HepG2 (cell line): ENCODE data around the gene TPPP2. TPM values are rescaled to one million over a fixed set of nuclear protein-coding genes. Genes with fewer than 3 reads are reported as not detected.

ENCODE experiments used
- AKAP8 ChIP-seq: sonication (generic); formaldehyde crosslinking; IDR thresholded peaks from 2 replicates; pipeline ENCODE4 v1.5.1; 2020; ENCODE audit warnings: mild to moderate bottlenecking, missing genetic modification reagents
- CEBPZ ChIP-seq: IDR thresholded peaks from 2 replicates; pipeline ENCODE4 v1.6.1; 2012; ENCODE audit warnings: low read length, improper control_type of control experiment
- DPF2 ChIP-seq: sonication (generic); formaldehyde crosslinking; IDR thresholded peaks from 2 replicates; pipeline ENCODE4 v1.4.0; 2020; ENCODE audit warnings: mild to moderate bottlenecking, low read depth, missing genetic modification reagents, borderline replicate concordance
- E2F2 ChIP-seq: sonication (generic); formaldehyde crosslinking; IDR thresholded peaks from 2 replicates; pipeline ENCODE4 v1.4.0; 2020; ENCODE audit warnings: missing genetic modification reagents, borderline replicate concordance
- MBNL3 ChIP-seq: fragments of 250-450 bp; sonication (Bioruptor Pico); conservative IDR thresholded peaks from 2 replicates; pipeline ENCODE4 v1.8.0; 2022; ENCODE audit warnings: mild to moderate bottlenecking, inconsistent platforms
- MED13 ChIP-seq: sonication (generic); formaldehyde crosslinking; IDR thresholded peaks from 2 replicates; pipeline ENCODE4 v1.5.0; 2020; ENCODE audit warnings: missing genetic modification reagents
- PAXIP1 ChIP-seq: sonication (generic); formaldehyde crosslinking; conservative IDR thresholded peaks from 2 replicates; pipeline ENCODE4 v1.4.0; 2020; ENCODE audit warnings: mild to moderate bottlenecking, missing genetic modification reagents, moderate library complexity
- SOX13 ChIP-seq, 3 experiments: fragments of 450-650 bp in 1 of 3; sonication (generic) in 1 of 3; formaldehyde crosslinking in 1 of 3; IDR thresholded peaks in 2 of 3; conservative IDR thresholded peaks in 1 of 3; 2 replicates each; pipeline versions ENCODE4 v1.5.0 to v1.6.1; 2016 to 2020; ENCODE audit warnings: antibody characterized with exemption in 1 of 3, mild to moderate bottlenecking in 1 of 3, missing compliant biosample characterization in 1 of 3, missing genetic modification reagents in 1 of 3, moderate library complexity in 1 of 3
- ZBTB3 ChIP-seq: sonication (generic); formaldehyde crosslinking; IDR thresholded peaks from 2 replicates; pipeline ENCODE4 v1.4.0; 2020; ENCODE audit warnings: low read depth, mild to moderate bottlenecking, moderate library complexity, missing genetic modification reagents, borderline replicate concordance
- ZNF12 ChIP-seq: sonication (generic); formaldehyde crosslinking; IDR thresholded peaks from 2 replicates; pipeline ENCODE4 v1.5.0; 2020; ENCODE audit warnings: missing genetic modification reagents
- ZNF160 ChIP-seq: sonication (generic); formaldehyde crosslinking; IDR thresholded peaks from 2 replicates; pipeline ENCODE4 v1.8.0; 2022; ENCODE audit warnings: mild to moderate bottlenecking, inconsistent platforms, missing genetic modification reagents
- ZNF557 ChIP-seq: sonication (generic); formaldehyde crosslinking; IDR thresholded peaks from 2 replicates; pipeline ENCODE4 v1.4.0; 2020; ENCODE audit warnings: missing genetic modification reagents
- ZNF83 ChIP-seq: sonication (generic); formaldehyde crosslinking; IDR thresholded peaks from 2 replicates; pipeline ENCODE4 v1.4.0; 2020; ENCODE audit warnings: missing genetic modification reagents, mild to moderate bottlenecking, borderline replicate concordance
- ZNF878 ChIP-seq: sonication (generic); formaldehyde crosslinking; IDR thresholded peaks from 2 replicates; pipeline ENCODE4 v1.8.1; 2023; ENCODE audit warnings: mild to moderate bottlenecking, missing genetic modification reagents, moderate library complexity
- polyA plus RNA-seq, 8 experiments: library from polyadenylated mRNA; depleted of rRNA in 3 of 8; stranded (reverse) in 7 of 8; unstranded in 1 of 8; fragments of >200 nt; fragmentation: Illumina TruSeq in 4 of 8; extraction: Trizol in 4 of 8; gene quantifications; 2 replicates each; pipeline versions ENCODE4 v1.2.1 to v1.2.3, GENCODE V29; 2011 to 2016; ENCODE audit warnings: low read depth in 4 of 8, missing spikeins in 1 of 8, mixed read lengths in 1 of 8; ENCODE audit not compliant: insufficient read depth in 1 of 8
- total RNA-seq, 5 experiments: library from RNA; depleted of rRNA; stranded (reverse); fragments of >200 nt; fragmentation: Illumina TruSeq; extraction: Trizol; gene quantifications; 2 replicates each; pipeline ENCODE4 v1.2.3, GENCODE V29; 2016; ENCODE audit warnings: low read depth in 1 of 5
- TF ChIP-seq, protein P1 (sequence below), 2 experiments: sonication (generic) in 1 of 2; formaldehyde crosslinking in 1 of 2; IDR thresholded peaks; 2 replicates each; pipeline versions ENCODE4 v1.4.0 to v1.6.1; 2018 to 2020; ENCODE audit warnings: missing genetic modification reagents in 2 of 2, borderline replicate concordance in 1 of 2, low read depth in 1 of 2, mild to moderate bottlenecking in 1 of 2, missing biosample characterization in 1 of 2
- TF ChIP-seq, protein P2 (sequence below): sonication (generic); formaldehyde crosslinking; IDR thresholded peaks from 2 replicates; pipeline ENCODE4 v1.4.0; 2020; ENCODE audit warnings: low read depth, mild to moderate bottlenecking, missing genetic modification reagents

The TPPP2 gene
- total and polyA plus RNA-seq, 2 of the 13 experiments (the other 11 are each of a cell fraction or from before 2014, with no cell fraction given), result 0.58 to 4.2 TPM

GRCh38 chr14:20989787-20990600, 40.0 kb upstream of the TPPP2 start, which contains the start of gene METTL17 (continued):
- TF ChIP-seq DPF2 (CRISPR knock-in tag) (no peak), MED13 (CRISPR knock-in tag) (peak; percentile 48; the same call in 1 of the 2 replicates), ZNF557 (no peak), PAXIP1 (peak; percentile 28; the same call in 1 of the 2 replicates), SOX13 (IDR thresholded peaks at IDR 0.05) (no peak), SOX13 (CRISPR knock-in tag; conservative IDR thresholded peaks at IDR 0.05 in 1 of 2, IDR thresholded peaks at IDR 0.05 in 1 of 2) (peak in 1 of 2 experiments; percentile 20; a peak in 1 of 4 replicates), ZNF160 (CRISPR knock-in tag) (peak; percentile 80; the same call in 1 of the 2 replicates), MBNL3 (CRISPR knock-in tag) (no peak), ZNF878 (no peak), AKAP8 (CRISPR knock-in tag) (no peak), CEBPZ (no peak), E2F2 (CRISPR knock-in tag) (no peak), ZNF83 (CRISPR knock-in tag) (no peak), ZBTB3 (CRISPR knock-in tag) (no peak), ZNF12 (no peak)
- TF ChIP-seq, protein P1, sequence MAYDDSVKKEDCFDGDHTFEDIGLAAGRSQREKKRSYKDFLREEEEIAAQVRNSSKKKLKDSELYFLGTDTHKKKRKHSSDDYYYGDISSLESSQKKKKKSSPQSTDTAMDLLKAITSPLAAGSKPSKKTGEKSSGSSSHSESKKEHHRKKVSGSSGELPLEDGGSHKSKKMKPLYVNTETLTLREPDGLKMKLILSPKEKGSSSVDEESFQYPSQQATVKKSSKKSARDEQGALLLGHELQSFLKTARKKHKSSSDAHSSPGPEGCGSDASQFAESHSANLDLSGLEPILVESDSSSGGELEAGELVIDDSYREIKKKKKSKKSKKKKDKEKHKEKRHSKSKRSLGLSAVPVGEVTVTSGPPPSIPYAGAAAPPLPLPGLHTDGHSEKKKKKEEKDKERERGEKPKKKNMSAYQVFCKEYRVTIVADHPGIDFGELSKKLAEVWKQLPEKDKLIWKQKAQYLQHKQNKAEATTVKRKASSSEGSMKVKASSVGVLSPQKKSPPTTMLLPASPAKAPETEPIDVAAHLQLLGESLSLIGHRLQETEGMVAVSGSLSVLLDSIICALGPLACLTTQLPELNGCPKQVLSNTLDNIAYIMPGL (CRISPR knock-in tag; IDR thresholded peaks at IDR 0.05; ENCODE audit: borderline replicate concordance in 1 of 2, low read depth in 1 of 2), result peak; percentile 46 to 94
- TF ChIP-seq, protein P2, sequence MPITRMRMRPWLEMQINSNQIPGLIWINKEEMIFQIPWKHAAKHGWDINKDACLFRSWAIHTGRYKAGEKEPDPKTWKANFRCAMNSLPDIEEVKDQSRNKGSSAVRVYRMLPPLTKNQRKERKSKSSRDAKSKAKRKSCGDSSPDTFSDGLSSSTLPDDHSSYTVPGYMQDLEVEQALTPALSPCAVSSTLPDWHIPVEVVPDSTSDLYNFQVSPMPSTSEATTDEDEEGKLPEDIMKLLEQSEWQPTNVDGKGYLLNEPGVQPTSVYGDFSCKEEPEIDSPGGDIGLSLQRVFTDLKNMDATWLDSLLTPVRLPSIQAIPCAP (CRISPR knock-in tag), result no peak
